ENCODE measurements around the gene FGF4.

FGF4 gene

DNA sequence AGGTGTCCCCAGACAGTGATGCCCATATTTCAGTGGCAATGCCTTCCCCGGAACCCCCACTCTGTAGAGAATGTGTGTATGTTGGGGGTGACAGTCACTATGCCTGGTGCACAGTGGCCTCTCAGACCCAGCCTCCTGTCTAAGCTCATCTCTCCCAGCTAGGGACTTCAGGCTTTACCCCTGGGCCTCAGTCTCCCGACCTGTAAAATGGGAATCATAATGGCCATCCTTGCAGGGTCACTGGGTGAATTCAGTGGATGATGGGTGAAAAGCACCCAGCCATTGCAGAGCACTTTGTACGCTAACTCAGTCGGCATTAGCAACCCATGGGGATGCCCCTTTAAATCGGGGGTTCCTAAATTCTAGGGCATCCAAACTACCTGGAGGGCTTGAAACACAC, 25.1 kb upstream of the FGF4 start:
- DNase-seq (ENCODE audit: low read depth) = no peak
- TF ChIP-seq, protein P1, sequence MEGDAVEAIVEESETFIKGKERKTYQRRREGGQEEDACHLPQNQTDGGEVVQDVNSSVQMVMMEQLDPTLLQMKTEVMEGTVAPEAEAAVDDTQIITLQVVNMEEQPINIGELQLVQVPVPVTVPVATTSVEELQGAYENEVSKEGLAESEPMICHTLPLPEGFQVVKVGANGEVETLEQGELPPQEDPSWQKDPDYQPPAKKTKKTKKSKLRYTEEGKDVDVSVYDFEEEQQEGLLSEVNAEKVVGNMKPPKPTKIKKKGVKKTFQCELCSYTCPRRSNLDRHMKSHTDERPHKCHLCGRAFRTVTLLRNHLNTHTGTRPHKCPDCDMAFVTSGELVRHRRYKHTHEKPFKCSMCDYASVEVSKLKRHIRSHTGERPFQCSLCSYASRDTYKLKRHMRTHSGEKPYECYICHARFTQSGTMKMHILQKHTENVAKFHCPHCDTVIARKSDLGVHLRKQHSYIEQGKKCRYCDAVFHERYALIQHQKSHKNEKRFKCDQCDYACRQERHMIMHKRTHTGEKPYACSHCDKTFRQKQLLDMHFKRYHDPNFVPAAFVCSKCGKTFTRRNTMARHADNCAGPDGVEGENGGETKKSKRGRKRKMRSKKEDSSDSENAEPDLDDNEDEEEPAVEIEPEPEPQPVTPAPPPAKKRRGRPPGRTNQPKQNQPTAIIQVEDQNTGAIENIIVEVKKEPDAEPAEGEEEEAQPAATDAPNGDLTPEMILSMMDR (conservative IDR thresholded peaks at IDR 0.05; ENCODE audit: low read depth, low read length) = no peak

DNA sequence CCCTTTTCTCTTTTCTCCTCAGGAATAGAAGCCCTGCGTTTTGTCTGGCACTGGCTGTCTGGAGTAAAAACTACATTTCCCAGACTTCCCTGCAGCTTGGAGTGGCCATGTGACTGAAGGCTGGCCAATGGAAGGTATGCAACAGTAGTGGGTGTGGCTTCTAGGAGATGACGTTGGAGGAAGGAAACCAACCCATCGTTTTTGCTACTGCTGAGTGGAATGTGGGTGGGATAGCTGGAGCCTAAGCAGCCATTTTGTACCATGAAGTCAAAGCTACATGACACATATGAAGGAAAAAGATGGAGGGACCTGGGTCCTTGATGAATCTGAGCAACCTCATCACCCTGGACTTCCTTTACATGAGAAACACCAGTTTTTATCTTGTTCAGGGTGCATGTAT, 24.4 kb upstream of the FGF4 start:
- peak; percentile 50 for DNase-seq (ENCODE audit: low read depth)
- TF ChIP-seq, protein P1 (conservative IDR thresholded peaks at IDR 0.05; ENCODE audit: low read depth, low read length) = no peak
- H3K4me3 ChIP-seq (ENCODE audit: low read depth, low read length) = no peak overlapping the region

More for the DNA sequence above, 25.1 kb upstream of the FGF4 start:
- no peak overlapping the region for H3K4me3 ChIP-seq (ENCODE audit: low read depth, low read length)

DNA sequence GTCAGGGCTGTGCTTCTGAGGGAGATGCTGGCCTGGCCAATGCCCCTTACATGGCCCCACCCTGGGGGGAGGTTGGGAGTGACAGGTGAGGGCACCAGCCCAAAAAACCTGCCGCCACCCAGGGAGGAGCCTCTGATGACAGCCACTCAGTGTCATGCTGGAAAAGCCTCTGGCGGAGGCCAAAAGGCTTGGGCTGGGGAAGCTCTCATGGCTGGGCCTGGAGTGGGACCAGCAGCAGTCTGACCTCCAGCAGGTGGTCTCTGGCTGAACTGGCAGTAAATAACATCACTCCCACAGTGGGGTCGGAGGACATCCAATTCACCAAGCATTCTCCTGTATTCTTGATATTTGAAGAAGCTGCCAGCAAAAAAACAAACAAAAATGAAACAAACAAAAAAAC, 24.0 kb upstream of the FGF4 start:
- TF ChIP-seq, protein P1 (conservative IDR thresholded peaks at IDR 0.05; ENCODE audit: low read depth, low read length) = no peak
- no peak overlapping the region for H3K4me3 ChIP-seq (ENCODE audit: low read depth, low read length)
- no peak for DNase-seq (ENCODE audit: low read depth)

DNA sequence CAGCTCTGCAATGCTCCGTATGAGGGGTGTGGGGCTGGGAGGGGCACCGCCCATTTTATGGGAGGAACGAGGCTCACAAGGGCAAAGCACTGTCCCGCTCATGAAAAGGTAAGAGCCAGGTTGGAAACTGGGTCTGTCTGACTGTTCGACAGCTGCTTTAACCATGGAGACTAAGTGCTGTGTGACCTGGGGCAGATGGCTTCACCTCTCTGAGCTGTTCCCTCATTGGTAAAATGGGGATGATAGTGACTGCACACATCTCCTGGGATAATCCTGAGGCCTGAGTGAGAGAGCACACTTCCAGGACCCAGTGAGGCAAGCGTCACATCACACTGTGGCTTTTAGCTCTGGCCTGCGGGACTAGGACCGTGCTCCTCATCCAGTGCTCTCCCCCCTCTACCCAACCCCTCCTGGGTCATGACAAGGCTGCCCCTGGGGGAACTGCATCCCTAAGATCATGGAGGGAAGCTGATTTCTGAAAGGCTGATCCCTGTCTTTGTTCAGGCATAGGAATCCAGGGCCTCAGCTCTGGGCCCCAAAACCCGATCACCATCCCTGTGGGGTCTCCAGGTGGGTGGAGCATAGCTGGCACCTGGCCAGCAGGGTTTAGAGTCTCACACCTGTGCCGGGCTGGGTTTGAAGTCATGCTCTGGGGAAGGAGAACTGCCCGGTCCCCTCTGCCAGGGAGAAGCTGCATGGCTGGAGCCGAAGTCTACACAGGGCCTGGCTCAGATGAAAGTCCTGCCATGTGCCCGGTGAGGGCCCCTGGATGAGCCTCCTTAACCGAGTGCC, 22.8 kb upstream of the FGF4 start:
- no peak overlapping the region for H3K4me3 ChIP-seq (ENCODE audit: low read depth, low read length)
- DNase-seq (ENCODE audit: low read depth) = no peak
- TF ChIP-seq, protein P1 (conservative IDR thresholded peaks at IDR 0.05; ENCODE audit: low read depth, low read length) = no peak

DNA sequence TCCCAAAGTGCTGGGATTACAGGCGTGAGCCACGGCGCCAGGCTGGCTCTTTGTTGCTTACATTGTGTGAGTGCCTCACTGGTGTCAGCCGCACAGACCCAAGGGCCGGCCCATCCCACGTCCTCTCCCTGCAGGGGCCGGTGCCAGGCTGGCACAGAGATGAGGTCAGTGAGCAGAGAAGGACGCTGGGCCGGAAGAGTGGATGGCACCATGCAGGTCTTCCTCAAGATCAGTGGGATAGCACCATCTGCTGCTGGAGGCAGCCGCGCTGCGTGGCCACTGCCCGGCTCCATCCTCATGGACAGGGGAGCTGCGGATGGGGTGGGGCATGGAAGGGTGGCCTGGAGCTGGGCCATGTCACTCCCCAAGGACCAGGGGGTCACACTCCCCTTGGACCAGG, 22.0 kb upstream of the FGF4 start:
- no peak for DNase-seq (ENCODE audit: low read depth)
- H3K4me3 ChIP-seq (ENCODE audit: low read depth, low read length) = no peak overlapping the region
- TF ChIP-seq, protein P1 (conservative IDR thresholded peaks at IDR 0.05; ENCODE audit: low read depth, low read length) = peak; percentile 20

DNA sequence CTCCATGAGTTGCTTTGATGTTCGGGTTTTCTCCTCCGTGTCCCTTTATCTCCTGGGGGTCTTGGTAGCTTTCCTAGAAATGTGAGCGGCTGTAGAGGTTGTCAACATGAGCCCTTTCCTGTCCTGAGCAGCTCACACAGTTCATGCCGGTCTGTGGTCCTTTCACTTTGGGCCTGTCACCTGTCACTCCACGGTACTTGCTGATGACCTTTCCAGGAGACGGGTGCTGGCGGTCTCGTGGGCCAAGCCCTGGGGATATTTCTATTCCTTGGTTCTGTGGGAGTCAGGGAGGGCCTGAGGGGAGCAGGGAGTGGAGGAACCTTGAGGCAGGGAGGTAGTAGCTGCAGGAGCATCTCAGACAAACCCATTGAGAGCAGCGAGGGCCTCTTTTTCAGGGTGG, 20.9 kb upstream of the FGF4 start:
- TF ChIP-seq, protein P1 (conservative IDR thresholded peaks at IDR 0.05; ENCODE audit: low read depth, low read length) = no peak
- H3K4me3 ChIP-seq (ENCODE audit: low read depth, low read length) = no peak overlapping the region
- no peak for DNase-seq (ENCODE audit: low read depth)

Data from choroid plexus epithelial cell (primary cell).